ENCODE measurements around the gene SLX4. TPM values are rescaled to one million over a fixed set of nuclear protein-coding genes. Genes with fewer than 3 reads are reported as not detected.
"Not testable (repeated sequence)": the region's sequence is repeated elsewhere in the genome, so short reads cannot be mapped to it uniquely, and the experiment has no call there.

The SLX4 gene
- total RNA-seq (2014; rRNA removed), result 6.8 and 7.0 TPM in 2 replicates
- polyA plus RNA-seq (2012), result 3.5 TPM

- peak; percentile 87 for DNase-seq (ENCODE audit: low read depth)
Measured at GRCh38 chr16:3611146-3611975, at the start of gene SLX4. Gene SLX4, minus strand, starts transcription at chr16:3611606. Its CDS starts 2,642 bp downstream, at chr16:3608964.

- DNase-seq (ENCODE audit: low read depth), result peak; percentile 50
Measured at GRCh38 chr16:3659251-3659650, 47.8 kb upstream of the SLX4 start.

- DNase-seq (ENCODE audit: low read depth), result peak; percentile 26
Measured at GRCh38 chr16:3656491-3657468, 45.4 kb upstream of the SLX4 start.

GRCh38 chr16:3656160-3656490, 44.7 kb upstream of the SLX4 start:
- not testable (repeated sequence) for DNase-seq (ENCODE audit: low read depth)

GRCh38 chr16:3655396-3656159, 44.2 kb upstream of the SLX4 start:
- DNase-seq (ENCODE audit: low read depth), result no peak

- DNase-seq (ENCODE audit: low read depth), result no peak
Measured at GRCh38 chr16:3655030-3655395, 43.6 kb upstream of the SLX4 start.

- DNase-seq (ENCODE audit: low read depth), result peak; percentile 54
Measured at GRCh38 chr16:3654249-3654991, 43.0 kb upstream of the SLX4 start, which contains the start of gene DNASE1. Gene DNASE1, plus strand, starts transcription at chr16:3654691. Its CDS starts 683 bp downstream, at chr16:3655374.

- DNase-seq (ENCODE audit: low read depth), result no peak
Measured at GRCh38 chr16:3652373-3653195, 41.2 kb upstream of the SLX4 start.

- DNase-seq (ENCODE audit: low read depth), result no peak
Measured at GRCh38 chr16:3651461-3652372, 40.3 kb upstream of the SLX4 start.

- DNase-seq (ENCODE audit: low read depth), result no peak
Measured at GRCh38 chr16:3650631-3651265, 39.3 kb upstream of the SLX4 start.

- DNase-seq (ENCODE audit: low read depth), result peak; percentile 68
Measured at GRCh38 chr16:3646348-3646920, 35.0 kb upstream of the SLX4 start.

- peak; percentile 84 for DNase-seq (ENCODE audit: low read depth)
Measured at GRCh38 chr16:3645504-3646347, 34.3 kb upstream of the SLX4 start.

- no peak for DNase-seq (ENCODE audit: low read depth)
Measured at GRCh38 chr16:3645108-3645503, 33.7 kb upstream of the SLX4 start.

GRCh38 chr16:3643095-3643730, 31.8 kb upstream of the SLX4 start:
- no peak for DNase-seq (ENCODE audit: low read depth)

- no peak for DNase-seq (ENCODE audit: low read depth)
Measured at GRCh38 chr16:3642397-3643094, 31.1 kb upstream of the SLX4 start.
